IMR-90 (cell line): ENCODE results near the gene BPIFA3. TPM values are rescaled to one million over a fixed set of nuclear protein-coding genes. Genes with fewer than 3 reads are reported as not detected.

Source experiments
- ATAC-seq: fragments of 200-7000 bp; cut with Tn5 transposase; 2 replicates; pipeline ENCODE4 v1.9.1; 2020; ENCODE audit warnings: low read depth, mild to moderate bottlenecking, moderate library complexity
- BruUV-seq: library from RNA; stranded (reverse); fragments of 400-500 nt; replicated peaks from 2 replicates; lab custom pipeline; 2021; lab: Mats Ljungman, UMichigan
- CTCF ChIA-PET: fragments of 300-600 bp; formaldehyde crosslinking; extraction: SDS; loops from one replicate; lab custom pipeline; 2021; ENCODE audit warnings: antibody characterized with exemption; lab: Yijun Ruan, JAX
- POLR2A ChIA-PET: fragments of 300-600 bp; sonication (Branson Sonifier 250); formaldehyde crosslinking; loops from one replicate; lab custom pipeline; 2022; ENCODE audit warnings: antibody characterized with exemption; ENCODE audit not compliant: unreplicated experiment; lab: Charles Lee
- DNase-seq: peaks from one replicate; pipeline ENCODE4 v3.0.0; 2013
- H2AFZ ChIP-seq: replicated peaks from 2 replicates; pipeline ENCODE3; 2013; ENCODE audit warnings: low read length, mild to moderate bottlenecking; ENCODE audit not compliant: poor library complexity
- H2AK5ac ChIP-seq: 2 replicates; pipeline ENCODE4 v1.6.1; 2013; ENCODE audit warnings: low read depth, low read length, inconsistent platforms
- H2AK9ac ChIP-seq: replicated peaks from 2 replicates; pipeline ENCODE3; 2013; ENCODE audit warnings: mild to moderate bottlenecking, low read depth, low read length, moderate library complexity; ENCODE audit not compliant: poor library complexity
- H2BK120ac ChIP-seq: 2 replicates; pipeline ENCODE4 v1.6.1; 2013; ENCODE audit warnings: low read depth, low read length, inconsistent platforms
- H2BK15ac ChIP-seq: 3 replicates; pipeline ENCODE4 v1.6.1; 2013; ENCODE audit warnings: low read depth, low read length, inconsistent platforms
- H2BK20ac ChIP-seq: 2 replicates; pipeline ENCODE4 v1.6.1; 2013; ENCODE audit warnings: low read depth, mild to moderate bottlenecking, inconsistent platforms, low read length, moderate library complexity
- H2BK5ac ChIP-seq: 2 replicates; pipeline ENCODE4 v1.6.1; 2013; ENCODE audit warnings: mild to moderate bottlenecking, low read depth, low read length, inconsistent platforms; ENCODE audit not compliant: poor library complexity, severe bottlenecking
- H3K14ac ChIP-seq: replicated peaks from 2 replicates; pipeline ENCODE4 v1.6.1; 2013; ENCODE audit warnings: low read depth, low read length, inconsistent platforms
- H3K18ac ChIP-seq: 2 replicates; pipeline ENCODE4 v1.6.1; 2013; ENCODE audit warnings: low read depth, low read length, control low read depth
- H3K23ac ChIP-seq: 2 replicates; pipeline ENCODE4 v1.6.1; 2013; ENCODE audit warnings: low read depth, low read length, inconsistent platforms
- H3K27ac ChIP-seq: 2 replicates; pipeline ENCODE4 v1.5.1; 2013; ENCODE audit warnings: mild to moderate bottlenecking, control low read depth, low read length; ENCODE audit not compliant: insufficient read depth
- H3K27me3 ChIP-seq: 2 replicates; pipeline ENCODE4 v1.6.1; 2013; ENCODE audit warnings: low read length; ENCODE audit not compliant: control insufficient read depth, insufficient read depth
- H3K36me3 ChIP-seq: 2 replicates; pipeline ENCODE4 v1.6.1; 2013; ENCODE audit warnings: low read length, mixed read lengths; ENCODE audit not compliant: control insufficient read depth, insufficient read depth
- H3K4ac ChIP-seq: 2 replicates; pipeline ENCODE4 v1.6.1; 2013; ENCODE audit warnings: low read depth, low read length, inconsistent platforms
- H3K4me1 ChIP-seq: 2 replicates; pipeline ENCODE4 v1.6.1; 2013; ENCODE audit warnings: low read length, mixed read lengths; ENCODE audit not compliant: control insufficient read depth, insufficient read depth
- H3K4me2 ChIP-seq: 2 replicates; pipeline ENCODE4 v1.6.1; 2013; ENCODE audit warnings: low read depth, mild to moderate bottlenecking, control low read depth, low read length, moderate library complexity
- H3K4me3 ChIP-seq: 2 replicates; pipeline ENCODE4 v1.5.1; 2013; ENCODE audit warnings: low read depth, mild to moderate bottlenecking, control low read depth, low read length, moderate library complexity; ENCODE audit not compliant: insufficient read depth
- H3K56ac ChIP-seq: 2 replicates; pipeline ENCODE4 v1.6.1; 2013; ENCODE audit warnings: low read length, inconsistent platforms; ENCODE audit not compliant: insufficient read depth; ENCODE audit errors: extremely low read depth
- H3K79me1 ChIP-seq, 2 experiments: 2 replicates each; pipeline ENCODE4 v1.6.1; 2013; ENCODE audit warnings: low read length in 2 of 2, inconsistent platforms in 1 of 2, low read depth in 1 of 2
- H3K9ac ChIP-seq: 2 replicates; pipeline ENCODE4 v1.6.1; 2013; ENCODE audit warnings: low read depth, low read length, control low read depth
- H3K9me1 ChIP-seq: 2 replicates; pipeline ENCODE4 v1.6.1; 2013; ENCODE audit warnings: low read length, inconsistent platforms; ENCODE audit not compliant: insufficient read depth
- H3K9me3 ChIP-seq: 2 replicates; pipeline ENCODE4 v1.6.1; 2013; ENCODE audit warnings: low read length; ENCODE audit not compliant: control insufficient read depth, insufficient read depth
- H4K20me1 ChIP-seq: 2 replicates; pipeline ENCODE4 v1.6.1; 2013; ENCODE audit warnings: low read length, inconsistent platforms; ENCODE audit not compliant: insufficient read depth
- H4K5ac ChIP-seq: 2 replicates; pipeline ENCODE4 v1.6.1; 2013; ENCODE audit warnings: mild to moderate bottlenecking, low read depth, low read length, control low read depth
- H4K8ac ChIP-seq, 2 experiments: 2 replicates each; pipeline ENCODE4 v1.6.1; 2013; ENCODE audit warnings: low read depth in 2 of 2, low read length in 2 of 2, control low read depth in 1 of 2, inconsistent platforms in 1 of 2
- H4K91ac ChIP-seq: 2 replicates; pipeline ENCODE4 v1.6.1; 2013; ENCODE audit warnings: low read depth, low read length, inconsistent platforms; ENCODE audit not compliant: insufficient read depth
- CEBPB ChIP-seq: IDR thresholded peaks from 2 replicates; pipeline ENCODE4 v1.6.1; 2012; ENCODE audit warnings: low read depth, low read length, improper control_type of control experiment
- MAZ ChIP-seq: IDR thresholded peaks from 2 replicates; pipeline ENCODE4 v1.6.1; 2012; ENCODE audit warnings: low read depth, mild to moderate bottlenecking, low read length, improper control_type of control experiment, moderate library complexity, borderline replicate concordance
- RCOR1 ChIP-seq: IDR thresholded peaks from 2 replicates; pipeline ENCODE4 v1.6.1; 2012; ENCODE audit warnings: mild to moderate bottlenecking, low read length, improper control_type of control experiment; ENCODE audit not compliant: insufficient replicate concordance
- WGBS, 2 experiments: methylation state at CpG; one replicate each; pipeline versions ENCODE4 v1.1.5 to v1.1.7; 2013; ENCODE audit warnings: missing lambda C conversion rate in 2 of 2; ENCODE audit not compliant: insufficient read length in 1 of 2; ENCODE audit errors: extremely low coverage in 2 of 2; 5-methylcytosine and 5-hydroxymethylcytosine counted together
- dilution Hi-C: fragments of 300-500 bp; cut with HindIII; formaldehyde crosslinking; loops from one replicate; pipeline ENCODE4 v1.14.3; 2018; ENCODE audit warnings: low sequenced_read_pairs; ENCODE audit not compliant: unreplicated experiment
- in situ Hi-C: fragments of 300-500 bp; cut with MboI; formaldehyde crosslinking; loops from 3 replicates; pipeline ENCODE4 v1.14.3; 2019; ENCODE audit warnings: low sequenced_read_pairs, inconsistent platforms, mixed read lengths
- intact Hi-C: fragments of 100-400 bp; cut with micrococcal nuclease; formaldehyde crosslinking; loops from 2 replicates; pipeline ENCODE4 v1.10.0; 2022
- polyA plus RNA-seq, 3 experiments: library from polyadenylated mRNA; depleted of rRNA; stranded (reverse); fragments of >200 nt; gene quantifications; 2 replicates each; pipeline ENCODE4 v1.2.3, GENCODE V29; 2012; ENCODE audit warnings: low replicate concordance in 1 of 3
- total RNA-seq: library from RNA; depleted of rRNA; stranded (reverse); fragments of >200 nt; gene quantifications from 2 replicates; pipeline ENCODE4 v1.2.3, GENCODE V29; 2012

BPIFA3 gene
- total and polyA plus RNA-seq, 2 of the 4 experiments (the other 2 are of a cell fraction), result not detected

DNA sequence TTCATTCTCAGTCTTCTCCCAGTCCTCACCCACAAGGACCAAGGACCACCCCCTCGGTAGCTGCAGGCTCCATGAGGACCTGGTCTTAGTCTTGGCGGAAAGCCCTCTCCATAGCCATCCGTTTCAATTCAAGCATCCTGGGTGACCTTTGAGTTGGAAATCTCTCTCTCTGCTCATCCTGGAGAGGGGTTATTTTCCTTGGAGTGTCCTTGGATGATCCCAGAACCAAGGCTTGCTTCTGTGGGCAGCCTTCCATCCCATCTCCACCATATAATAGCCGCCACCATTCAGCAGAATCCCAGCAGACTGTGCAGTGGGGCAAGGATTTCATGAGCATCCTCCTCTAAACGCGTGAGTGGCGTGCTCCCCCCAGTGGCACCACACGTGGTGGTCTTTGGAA, 49.3 kb upstream of the BPIFA3 start, which contains the start of gene BPIFA2:
BPIFA2 (plus strand) TSS at position 301 of the 400 bp plus-strand sequence. CDS start 987 bp downstream, outside the sequence.
- CTCF ChIA-PET, result no interaction called here
- H3K27ac ChIP-seq, result no peak within 1 kb of the TSS
- BruUV-seq, result no TSS peak
- no peak within 1 kb of the TSS for H3K9ac ChIP-seq
- intact Hi-C loops, result no loop called here
- H3K36me3 ChIP-seq, result no peaks in the 10 kb centered on the region
- POLR2A ChIA-PET, result no interaction called here
- H3K56ac ChIP-seq, result no peak within 1 kb of the TSS
- H2BK5ac ChIP-seq, result no peak within 1 kb of the TSS
- no peak within 1 kb of the TSS for H2BK15ac ChIP-seq
- no peaks in the 10 kb centered on the region for H3K27me3 ChIP-seq
- H2AK9ac ChIP-seq, result no peak within 1 kb of the TSS
- no peak within 1 kb of the TSS for H2AK5ac ChIP-seq
- no peak for TF ChIP-seq MAZ
- no peak for TF ChIP-seq CEBPB
- TF ChIP-seq RCOR1, result no peak
- H2BK20ac ChIP-seq, result no peak within 1 kb of the TSS
- H3K23ac ChIP-seq, result no peak within 1 kb of the TSS
- no peak within 1 kb of the TSS for H3K4me3 ChIP-seq
- no peaks in the 10 kb centered on the region for H3K79me1 ChIP-seq
- WGBS, 2 experiments, result no CpG with 5 or more reads among the region's 8 CpGs
- no peak for DNase-seq
- ATAC-seq, result no peak
- dilution Hi-C loops, result no loop called here
- H4K5ac ChIP-seq, result no peak within 1 kb of the TSS
- no peak within 1 kb of the TSS for H4K91ac ChIP-seq
- no peaks in the 10 kb centered on the region for H3K9me1 ChIP-seq
- no peak within 1 kb of the TSS for H3K18ac ChIP-seq
- no peak within 1 kb of the TSS for H3K14ac ChIP-seq
- no peak within 1 kb of the TSS for H3K4ac ChIP-seq
- no peaks in the 10 kb centered on the region for H4K20me1 ChIP-seq
- H2BK120ac ChIP-seq, result no peak within 1 kb of the TSS
- no peak within 1 kb of the TSS for H2AFZ ChIP-seq
- no peaks in the 10 kb centered on the region for H3K4me1 ChIP-seq
- no peak within 1 kb of the TSS for H3K4me2 ChIP-seq
- in situ Hi-C loops, result no loop called here
- H4K8ac ChIP-seq, result no peak within 1 kb of the TSS
- H3K9me3 ChIP-seq, result no peaks in the 10 kb centered on the region
